Sigmoid colon (tissue), 4 donors: Measurements from ENCODE around the gene INO80B.

Source experiments
- POLR2A ChIP-seq, 2 donors: fragments of 450-650 bp; IDR thresholded peaks; one replicate each; pipeline ENCODE4 v1.6.1; 2016; ENCODE audit warnings: antibody characterized with exemption in 2 of 2, mild to moderate bottlenecking in 2 of 2, moderate library complexity in 2 of 2
- POLR2AphosphoS5 ChIP-seq, 4 donors: sonication (generic); formaldehyde crosslinking; IDR thresholded peaks; one replicate each; pipeline ENCODE4 v1.6.1; 2017; ENCODE audit warnings: antibody characterized with exemption in 4 of 4

DNA sequence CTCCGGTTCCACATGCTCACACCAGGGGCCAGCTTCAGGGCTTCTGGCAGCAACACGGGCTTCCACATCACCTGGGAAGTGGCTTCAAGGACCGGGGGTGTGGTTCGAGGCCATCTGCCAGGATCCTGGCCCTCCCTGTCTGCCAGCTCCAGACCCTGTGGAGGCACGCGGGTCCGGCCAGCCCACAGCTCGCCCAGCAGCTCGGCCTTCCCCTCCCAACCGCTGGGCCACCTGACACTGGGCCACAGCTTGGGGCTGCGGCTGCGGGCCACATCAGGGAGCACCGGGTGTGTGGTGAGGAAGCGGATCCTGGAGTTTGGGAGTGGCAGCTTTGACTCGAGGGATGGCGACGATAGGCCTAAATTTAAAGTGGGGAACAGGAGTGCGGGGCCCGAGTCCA is 40.4 kb upstream of the INO80B start:
- no peak for TF ChIP-seq POLR2A (IDR thresholded peaks at IDR 0.05)
- no peak for TF ChIP-seq POLR2AphosphoS5 (IDR thresholded peaks at IDR 0.05)
